WTC11 (cell line): ENCODE measurements around the gene TSPAN18. TPM values are rescaled to one million over a fixed set of nuclear protein-coding genes. Genes with fewer than 3 reads are reported as not detected.

Experiments
- ATAC-seq: fragments of 200-7000 bp; cut with Tn5 transposase; 2 replicates; pipeline ENCODE4 v1.10.0; 2021; ENCODE audit warnings: mild to moderate bottlenecking, moderate library complexity
- CTCF ChIA-PET: fragments of 300-600 bp; sonication (Branson Sonifier 250); formaldehyde crosslinking; loops from one replicate; lab custom pipeline; 2021; ENCODE audit warnings: antibody characterized with exemption; lab: Charles Lee
- POLR2A ChIA-PET: fragments of 350-600 bp; sonication (Branson Sonifier 250); formaldehyde crosslinking; loops from one replicate; lab custom pipeline; 2021; ENCODE audit warnings: antibody characterized with exemption; lab: Charles Lee
- DNase-seq: peaks from one replicate; pipeline ENCODE4 v3.0.0; 2021; ENCODE audit warnings: low spot score
- H3K27ac Mint-ChIP-seq: 2 replicates; pipeline ENCODE4 v1.8.0; 2021; ENCODE audit warnings: mixed read lengths
- H3K27me3 Mint-ChIP-seq: 2 replicates; pipeline ENCODE4 v1.8.0; 2021; ENCODE audit warnings: low read depth, mild to moderate bottlenecking, moderate library complexity, mixed read lengths
- H3K36me3 Mint-ChIP-seq: 2 replicates; pipeline ENCODE4 v1.8.0; 2021; ENCODE audit warnings: mixed read lengths
- H3K4me1 Mint-ChIP-seq: 2 replicates; pipeline ENCODE4 v1.8.0; 2022; ENCODE audit warnings: mixed read lengths
- H3K4me3 Mint-ChIP-seq: 2 replicates; pipeline ENCODE4 v1.8.0; 2021; ENCODE audit warnings: mild to moderate bottlenecking, moderate library complexity, mixed read lengths
- H3K9me3 Mint-ChIP-seq: 2 replicates; pipeline ENCODE4 v1.8.0; 2021; ENCODE audit warnings: mixed read lengths
- ARID4B ChIP-seq: sonication (generic); formaldehyde crosslinking; IDR thresholded peaks from 2 replicates; pipeline ENCODE4 v1.8.0; 2023; ENCODE audit warnings: missing genetic modification reagents, mild to moderate bottlenecking, borderline replicate concordance
- ATF3 ChIP-seq: sonication (generic); formaldehyde crosslinking; conservative IDR thresholded peaks from 2 replicates; pipeline ENCODE4 v1.8.1; 2022; ENCODE audit warnings: mild to moderate bottlenecking, missing genetic modification reagents
- ATF6 ChIP-seq: sonication (generic); formaldehyde crosslinking; IDR thresholded peaks from 2 replicates; pipeline ENCODE4 v1.8.1; 2023; ENCODE audit warnings: mild to moderate bottlenecking, missing genetic modification reagents
- CDX4 ChIP-seq: fragments of 250-450 bp; sonication (Bioruptor Pico); IDR thresholded peaks from 2 replicates; pipeline ENCODE4 v1.9.0; 2021; ENCODE audit warnings: moderate library complexity, mild to moderate bottlenecking, inconsistent platforms, borderline replicate concordance
- ELF4 ChIP-seq: sonication (generic); formaldehyde crosslinking; IDR thresholded peaks from 2 replicates; pipeline ENCODE4 v1.8.1; 2022; ENCODE audit warnings: low read depth, mild to moderate bottlenecking, moderate library complexity, missing genetic modification reagents
- ERG ChIP-seq: fragments of 250-450 bp; sonication (Bioruptor Pico); IDR thresholded peaks from 2 replicates; pipeline ENCODE4 v1.8.0; 2021; ENCODE audit warnings: mild to moderate bottlenecking
- FOXJ3 ChIP-seq: sonication (generic); formaldehyde crosslinking; IDR thresholded peaks from 2 replicates; pipeline ENCODE4 v1.9.0; 2021; ENCODE audit warnings: missing genetic modification reagents, mild to moderate bottlenecking, borderline replicate concordance
- FOXP4 ChIP-seq: sonication (generic); formaldehyde crosslinking; IDR thresholded peaks from 2 replicates; pipeline ENCODE4 v1.8.0; 2022; ENCODE audit warnings: mild to moderate bottlenecking, missing genetic modification reagents
- JUN ChIP-seq: sonication (generic); formaldehyde crosslinking; IDR thresholded peaks from 2 replicates; pipeline ENCODE4 v1.8.0; 2023; ENCODE audit warnings: mild to moderate bottlenecking, missing genetic modification reagents
- NFE2L1 ChIP-seq: sonication (generic); formaldehyde crosslinking; IDR thresholded peaks from 2 replicates; pipeline ENCODE4 v1.8.1; 2023; ENCODE audit warnings: missing genetic modification reagents
- PRRX2 ChIP-seq: fragments of 250-450 bp; sonication (Bioruptor Pico); IDR thresholded peaks from 2 replicates; pipeline ENCODE4 v1.8.0; 2021; ENCODE audit warnings: mild to moderate bottlenecking
- RORB ChIP-seq: fragments of 250-450 bp; sonication (Bioruptor Pico); IDR thresholded peaks from 2 replicates; pipeline ENCODE4 v1.9.0; 2021; ENCODE audit warnings: mild to moderate bottlenecking
- SMAD4 ChIP-seq: sonication (generic); formaldehyde crosslinking; IDR thresholded peaks from 2 replicates; pipeline ENCODE4 v1.8.0; 2022; ENCODE audit warnings: mild to moderate bottlenecking, missing genetic modification reagents
- SP1 ChIP-seq: sonication (generic); formaldehyde crosslinking; conservative IDR thresholded peaks from 2 replicates; pipeline ENCODE4 v1.8.1; 2022; ENCODE audit warnings: missing genetic modification reagents
- STAT6 ChIP-seq: sonication (generic); formaldehyde crosslinking; conservative IDR thresholded peaks from 2 replicates; pipeline ENCODE4 v1.8.1; 2023; ENCODE audit warnings: mild to moderate bottlenecking, low read depth, missing genetic modification reagents, moderate library complexity
- ZNF138 ChIP-seq: sonication (generic); formaldehyde crosslinking; conservative IDR thresholded peaks from 2 replicates; pipeline ENCODE4 v1.8.1; 2022; ENCODE audit warnings: mild to moderate bottlenecking, moderate library complexity, missing genetic modification reagents
- ZNF317 ChIP-seq: sonication (generic); formaldehyde crosslinking; IDR thresholded peaks from 2 replicates; pipeline ENCODE4 v1.8.1; 2023; ENCODE audit warnings: low read depth, mild to moderate bottlenecking, moderate library complexity, missing genetic modification reagents, borderline replicate concordance
- ZNF396 ChIP-seq: fragments of 250-450 bp; sonication (Bioruptor Pico); IDR thresholded peaks from 2 replicates; pipeline ENCODE4 v1.8.0; 2021; ENCODE audit warnings: mild to moderate bottlenecking, moderate library complexity, borderline replicate concordance
- total RNA-seq: library from RNA; stranded (reverse); gene quantifications from 3 replicates; pipeline ENCODE4 v1.2.3, GENCODE V29; 2021

TSPAN18 gene
- total RNA-seq, 1 experiment from 2014 or later = 44.7 TPM

GRCh38 chr11:44708009-44708408 lies 18.8 kb upstream of the TSPAN18 start:
- H3K27me3 Mint-ChIP-seq = peaks cover 7% of the 10 kb centered on the region
- peaks cover 34% of the 10 kb centered on the region for H3K4me1 Mint-ChIP-seq
- DNase-seq (no peak), ATAC-seq (no peak)
- no peak overlapping the region for H3K27ac Mint-ChIP-seq
- CTCF ChIA-PET = interaction anchor here (1.2 kb wide), 1 partner anchor 53 kb away, joined by 4 read pairs; no protein-coding TSS in a partner anchor
- POLR2A ChIA-PET = no interaction called here
- H3K36me3 Mint-ChIP-seq = peaks cover 5% of the 10 kb centered on the region
- H3K9me3 Mint-ChIP-seq = peaks cover 12% of the 10 kb centered on the region
- H3K4me3 Mint-ChIP-seq = no peak overlapping the region
- no peak for TF ChIP-seq ATF6 (CRISPR knock-in tag)
- no peak for TF ChIP-seq ZNF138 (CRISPR knock-in tag)
- TF ChIP-seq ARID4B = no peak
- TF ChIP-seq ZNF317 (CRISPR knock-in tag) = no peak
- TF ChIP-seq STAT6 (CRISPR knock-in tag) = no peak
- no peak for TF ChIP-seq ERG (CRISPR knock-in tag)

GRCh38 chr11:44708523-44709280 lies 18.1 kb upstream of the TSPAN18 start:
- Mint-ChIP-seq H3K4me1 (peaks cover 39% of the 10 kb centered on the region), H3K9me3 (peaks cover 10% of the 10 kb centered on the region), H3K4me3 (no peak overlapping the region), H3K27me3 (peaks cover 7% of the 10 kb centered on the region), H3K27ac (no peak overlapping the region), H3K36me3 (peaks cover 4% of the 10 kb centered on the region)
- ATAC-seq = no peak
- ChIA-PET POLR2A (no interaction called here), CTCF (interaction anchor here (1.2 kb wide), 1 partner anchor 52 kb away, joined by 4 read pairs; no protein-coding TSS in a partner anchor)
- no peak for DNase-seq
- no peak for TF ChIP-seq NFE2L1
- no peak for TF ChIP-seq FOXP4 (CRISPR knock-in tag)
- no peak for TF ChIP-seq ZNF396
- TF ChIP-seq SMAD4 (CRISPR knock-in tag) = no peak
- TF ChIP-seq PRRX2 (CRISPR knock-in tag) = no peak
- no peak for TF ChIP-seq JUN
- no peak for TF ChIP-seq RORB
- TF ChIP-seq CDX4 = no peak
- TF ChIP-seq SP1 (CRISPR knock-in tag) = no peak
- TF ChIP-seq ELF4 (CRISPR knock-in tag) = no peak
- TF ChIP-seq ATF3 (CRISPR knock-in tag) = no peak
- TF ChIP-seq FOXJ3 (CRISPR knock-in tag) = no peak
